H1 (cell line): ENCODE results near the gene CD84. TPM values are rescaled to one million over a fixed set of nuclear protein-coding genes. Genes with fewer than 3 reads are reported as not detected.

ENCODE experiments used
- CTCF ChIA-PET: fragments of 300-600 bp; sonication (Branson Sonifier 250); formaldehyde crosslinking; loops from one replicate; lab custom pipeline; 2021; ENCODE audit not compliant: partially characterized antibody; lab: Charles Lee
- POLR2A ChIA-PET: fragments of 300-600 bp; sonication (Branson Sonifier 250); formaldehyde crosslinking; loops from one replicate; lab custom pipeline; 2021; ENCODE audit warnings: inconsistent platforms; ENCODE audit not compliant: partially characterized antibody; lab: Charles Lee
- DNase-seq, 2 experiments: peaks; one replicate each; pipeline versions ENCODE4 v3.0.0 to v3.0.0-alpha.2; 2010 to 2022; ENCODE audit warnings: low spot score in 2 of 2, low read depth in 1 of 2, mixed read lengths in 1 of 2
- FAIRE-seq: peaks from 2 replicates; lab custom pipeline; 2011; peaks lifted over from hg19 to GRCh38; lab: Jason Lieb, UNC
- H2AFZ ChIP-seq: 2 replicates; pipeline ENCODE4 v1.8.1; 2012; ENCODE audit warnings: low read length, inconsistent platforms
- H2AK5ac ChIP-seq: 2 replicates; pipeline ENCODE4 v1.6.1; 2013; ENCODE audit warnings: low read depth, low read length
- H2BK120ac ChIP-seq: replicated peaks from 2 replicates; pipeline ENCODE3; 2013; ENCODE audit warnings: low read depth, low read length, inconsistent platforms
- H2BK12ac ChIP-seq: 2 replicates; pipeline ENCODE4 v1.6.1; 2013; ENCODE audit warnings: low read depth, low read length
- H2BK15ac ChIP-seq: 2 replicates; pipeline ENCODE4 v1.6.1; 2013; ENCODE audit warnings: low read length
- H2BK20ac ChIP-seq: 2 replicates; pipeline ENCODE4 v1.6.1; 2013; ENCODE audit warnings: low read length
- H2BK5ac ChIP-seq: 2 replicates; pipeline ENCODE4 v1.6.1; 2013; ENCODE audit warnings: low read depth, low read length
- H3K14ac ChIP-seq: 2 replicates; pipeline ENCODE4 v1.6.1; 2013; ENCODE audit warnings: inconsistent platforms; ENCODE audit not compliant: insufficient read length
- H3K18ac ChIP-seq: 2 replicates; pipeline ENCODE4 v1.6.1; 2013; ENCODE audit warnings: low read length; ENCODE audit errors: extremely low read depth
- H3K23ac ChIP-seq: 2 replicates; pipeline ENCODE4 v1.6.1; 2013; ENCODE audit warnings: inconsistent platforms; ENCODE audit not compliant: insufficient read length
- H3K23me2 ChIP-seq: 2 replicates; pipeline ENCODE4 v1.6.1; 2013; ENCODE audit warnings: low read depth, low read length
- H3K27ac ChIP-seq: 2 replicates; pipeline ENCODE4 v1.6.1; 2011; ENCODE audit warnings: low read depth, low read length, inconsistent platforms
- H3K27me3 ChIP-seq, 4 experiments: replicated peaks in 1 of 4; 1 replicate in 1 of 4; 2 replicates in 3 of 4; pipeline versions ENCODE4 v1.6.1 to v1.8.1; 2011 to 2013; ENCODE audit warnings: low read length in 3 of 4, mild to moderate bottlenecking in 3 of 4, inconsistent platforms in 2 of 4, mixed read lengths in 2 of 4, moderate library complexity in 1 of 4; ENCODE audit not compliant: control insufficient read depth in 3 of 4, insufficient read depth in 3 of 4; ENCODE audit errors: extremely low read depth in 1 of 4
- H3K36me3 ChIP-seq, 4 experiments: 2 replicates each; pipeline versions ENCODE4 v1.6.1 to v1.8.1; 2011 to 2013; ENCODE audit warnings: mild to moderate bottlenecking in 4 of 4, low read length in 3 of 4, moderate library complexity in 2 of 4, control low read depth in 1 of 4, inconsistent platforms in 1 of 4; ENCODE audit not compliant: insufficient read depth in 4 of 4, control insufficient read depth in 2 of 4
- H3K4ac ChIP-seq: replicated peaks from 2 replicates; pipeline ENCODE3; 2013; ENCODE audit warnings: low read length, low read depth, mixed read lengths, inconsistent platforms; ENCODE audit not compliant: insufficient read length
- H3K4me1 ChIP-seq, 4 experiments: replicated peaks in 1 of 4; 1 replicate in 1 of 4; 2 replicates in 3 of 4; pipeline versions ENCODE4 v1.6.1 to v1.8.1; 2011 to 2013; ENCODE audit warnings: low read length in 3 of 4, inconsistent platforms in 2 of 4, mixed read lengths in 1 of 4; ENCODE audit not compliant: insufficient read depth in 4 of 4, control insufficient read depth in 3 of 4
- H3K4me2 ChIP-seq, 2 experiments: 2 replicates each; pipeline versions ENCODE4 v1.6.1 to v1.8.1; 2011 to 2013; ENCODE audit warnings: low read depth in 2 of 2, low read length in 2 of 2, control low read depth in 1 of 2, inconsistent platforms in 1 of 2, mild to moderate bottlenecking in 1 of 2; ENCODE audit not compliant: insufficient read depth in 1 of 2
- H3K4me3 ChIP-seq, 4 experiments: fragments of 200-600, 300-600 bp in 1 of 4; sonication (generic), shearing (Covaris generic), sonication (Bioruptor Twin) in 1 of 4; 2 replicates each; pipeline versions ENCODE4 v1.5.1 to v1.8.1; 2011 to 2016; ENCODE audit warnings: low read length in 4 of 4, low read depth in 3 of 4, control low read depth in 2 of 4, inconsistent platforms in 2 of 4, mild to moderate bottlenecking in 2 of 4, mixed read lengths in 1 of 4, moderate library complexity in 1 of 4; ENCODE audit not compliant: insufficient read depth in 2 of 4; ENCODE audit errors: extremely low read depth in 1 of 4
- H3K56ac ChIP-seq: replicated peaks from 2 replicates; pipeline ENCODE3; 2013; ENCODE audit warnings: low read depth, mild to moderate bottlenecking, mixed read lengths, low read length, inconsistent platforms; ENCODE audit not compliant: insufficient read length
- H3K79me1 ChIP-seq: 2 replicates; pipeline ENCODE4 v1.6.1; 2013; ENCODE audit warnings: low read depth, low read length, control low read depth
- H3K79me2 ChIP-seq, 2 experiments: 2 replicates each; pipeline versions ENCODE4 v1.6.1 to v1.8.1; 2012 to 2013; ENCODE audit warnings: low read length in 2 of 2, mild to moderate bottlenecking in 2 of 2, inconsistent platforms in 1 of 2; ENCODE audit not compliant: insufficient read depth in 2 of 2, control insufficient read depth in 1 of 2
- H3K9ac ChIP-seq, 4 experiments: replicated peaks in 1 of 4; 1 replicate in 1 of 4; 2 replicates in 3 of 4; pipeline versions ENCODE4 v1.6.1 to v1.8.1; 2011 to 2013; ENCODE audit warnings: low read depth in 3 of 4, low read length in 3 of 4, control low read depth in 2 of 4, mild to moderate bottlenecking in 2 of 4, moderate library complexity in 2 of 4, inconsistent platforms in 1 of 4; ENCODE audit errors: extremely low read depth in 1 of 4
- H3K9me3 ChIP-seq, 2 experiments: 2 replicates each; pipeline versions ENCODE4 v1.6.1 to v1.8.1; 2012 to 2013; ENCODE audit warnings: mild to moderate bottlenecking in 2 of 2, moderate library complexity in 2 of 2, control low read depth in 1 of 2, inconsistent platforms in 1 of 2, low read depth in 1 of 2, low read length in 1 of 2, mixed read lengths in 1 of 2; ENCODE audit not compliant: insufficient read depth in 2 of 2
- H4K20me1 ChIP-seq, 2 experiments: replicated peaks in 1 of 2; 2 replicates each; pipeline versions ENCODE3 to v1.8.1; 2011 to 2013; ENCODE audit warnings: inconsistent platforms in 2 of 2, low read length in 2 of 2, mild to moderate bottlenecking in 1 of 2; ENCODE audit not compliant: insufficient read depth in 2 of 2, control insufficient read depth in 1 of 2
- H4K5ac ChIP-seq: 2 replicates; pipeline ENCODE4 v1.6.1; 2013; ENCODE audit warnings: low read length, low read depth, mixed read lengths, inconsistent platforms; ENCODE audit not compliant: insufficient read length
- H4K8ac ChIP-seq: 2 replicates; pipeline ENCODE4 v1.8.0; 2013; ENCODE audit warnings: mild to moderate bottlenecking, moderate library complexity, low read length, inconsistent platforms; ENCODE audit not compliant: insufficient read depth; ENCODE audit errors: extremely low read depth
- H4K91ac ChIP-seq: replicated peaks from 2 replicates; pipeline ENCODE3; 2013; ENCODE audit warnings: low read length, mixed read lengths, inconsistent platforms; ENCODE audit not compliant: insufficient read length
- GABPA ChIP-seq: IDR thresholded peaks from 2 replicates; pipeline ENCODE4 v1.6.1; 2011; ENCODE audit warnings: mild to moderate bottlenecking, low read length, moderate library complexity, borderline replicate concordance; ENCODE audit not compliant: insufficient read depth
- KDM1A ChIP-seq: fragments of 200-600, 300-600 bp; sonication (generic); IDR thresholded peaks from 2 replicates; pipeline ENCODE4 v1.7.1; 2016; ENCODE audit warnings: mild to moderate bottlenecking, low read length, borderline replicate concordance
- WGBS, 2 experiments: shearing (Covaris generic) in 1 of 2; methylation state at CpG; one replicate each; pipeline versions ENCODE4 v1.1.6 to v1.1.7; 2013 to 2015; ENCODE audit warnings: low lambda C conversion rate in 2 of 2, mixed read lengths in 2 of 2, inconsistent platforms in 1 of 2, low coverage in 1 of 2, missing lambda C conversion rate in 1 of 2; ENCODE audit not compliant: insufficient replicate concordance in 2 of 2, insufficient coverage in 1 of 2, insufficient read length in 1 of 2; ENCODE audit errors: extremely low coverage in 1 of 2, missing lambda C conversion rate in 1 of 2; 5-methylcytosine and 5-hydroxymethylcytosine counted together
- polyA plus RNA-seq, 7 experiments: library from polyadenylated mRNA; depleted of rRNA in 3 of 7; stranded (reverse) in 5 of 7; unstranded in 2 of 7; fragments of >200 nt in 5 of 7; fragments of 200-250 nt in 2 of 7; gene quantifications; 1 replicate in 5 of 7; 2 replicates in 1 of 7; 4 replicates in 1 of 7; pipeline versions ENCODE4 v1.2.1 to v1.2.3, GENCODE V29; 2011 to 2013; ENCODE audit warnings: missing spikeins in 2 of 7, mixed read lengths in 2 of 7
- total RNA-seq: library from RNA; stranded (reverse); fragmentation: NEBNext Ultra II Directional; extraction: Animal tissue kit (Norgen Biotek cat#: 25700); gene quantifications from 2 replicates; pipeline ENCODE4 v1.2.1, GENCODE V29; 2021
- TF ChIP-seq, protein P1 (sequence below), 3 experiments: IDR thresholded peaks; 1 replicate in 2 of 3; 2 replicates in 1 of 3; pipeline versions ENCODE4 v1.5.1 to v1.6.1; 2011; ENCODE audit warnings: low read length in 3 of 3, mild to moderate bottlenecking in 3 of 3, inconsistent platforms in 2 of 3, low read depth in 1 of 3, moderate library complexity in 1 of 3; ENCODE audit not compliant: insufficient read depth in 1 of 3; ENCODE audit errors: control extremely low read depth in 1 of 3

Gene CD84
- total and polyA plus RNA-seq, 2 of the 8 experiments (the other 6 are each of a cell fraction or from before 2014, with no cell fraction given), result not detected

DNA sequence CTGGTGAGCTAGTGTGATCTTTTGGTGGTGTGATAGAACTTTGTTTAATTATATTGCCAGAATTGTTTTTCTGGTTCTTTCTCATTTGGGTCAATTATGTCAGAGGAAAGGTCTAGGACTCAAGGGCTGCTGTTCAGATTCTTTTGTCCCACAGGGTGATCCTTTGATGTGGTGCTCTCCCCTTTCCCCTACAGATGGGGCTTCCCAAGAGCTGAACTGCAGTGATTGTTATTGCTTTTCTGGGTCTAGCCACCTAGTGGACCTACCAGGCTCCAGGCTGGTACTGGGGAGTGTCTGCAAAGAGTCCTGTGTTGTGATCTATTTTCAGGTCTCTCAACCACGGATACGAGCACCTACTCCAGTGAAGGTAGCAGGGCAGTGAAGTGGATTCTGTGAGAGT lies 25.9 kb upstream of the CD84 start:
- H3K27ac ChIP-seq, result no peak overlapping the region
- H3K79me2 ChIP-seq, result no peaks in the 10 kb centered on the region
- H3K4me3 ChIP-seq, result no peak overlapping the region
- no peak for FAIRE-seq
- H3K23ac ChIP-seq, result no peak overlapping the region
- no peak overlapping the region for H3K4ac ChIP-seq
- no peak overlapping the region for H3K4me2 ChIP-seq
- TF ChIP-seq GABPA (no peak), KDM1A (no peak)
- TF ChIP-seq, protein P1, sequence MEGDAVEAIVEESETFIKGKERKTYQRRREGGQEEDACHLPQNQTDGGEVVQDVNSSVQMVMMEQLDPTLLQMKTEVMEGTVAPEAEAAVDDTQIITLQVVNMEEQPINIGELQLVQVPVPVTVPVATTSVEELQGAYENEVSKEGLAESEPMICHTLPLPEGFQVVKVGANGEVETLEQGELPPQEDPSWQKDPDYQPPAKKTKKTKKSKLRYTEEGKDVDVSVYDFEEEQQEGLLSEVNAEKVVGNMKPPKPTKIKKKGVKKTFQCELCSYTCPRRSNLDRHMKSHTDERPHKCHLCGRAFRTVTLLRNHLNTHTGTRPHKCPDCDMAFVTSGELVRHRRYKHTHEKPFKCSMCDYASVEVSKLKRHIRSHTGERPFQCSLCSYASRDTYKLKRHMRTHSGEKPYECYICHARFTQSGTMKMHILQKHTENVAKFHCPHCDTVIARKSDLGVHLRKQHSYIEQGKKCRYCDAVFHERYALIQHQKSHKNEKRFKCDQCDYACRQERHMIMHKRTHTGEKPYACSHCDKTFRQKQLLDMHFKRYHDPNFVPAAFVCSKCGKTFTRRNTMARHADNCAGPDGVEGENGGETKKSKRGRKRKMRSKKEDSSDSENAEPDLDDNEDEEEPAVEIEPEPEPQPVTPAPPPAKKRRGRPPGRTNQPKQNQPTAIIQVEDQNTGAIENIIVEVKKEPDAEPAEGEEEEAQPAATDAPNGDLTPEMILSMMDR (IDR thresholded peaks at IDR 0.05; ENCODE audit: control extremely low read depth in 1 of 3, insufficient read depth in 1 of 3, low read depth in 1 of 3, low read length in 3 of 3), result peak in 1 of 3 experiments; percentile 6; a peak in 1 of 4 replicates
- no peaks in the 10 kb centered on the region for H3K27me3 ChIP-seq
- WGBS, 2 experiments, result 97% methylated on average over 2 of the region's 2 CpGs; no CpG with 5 or more reads in 1 of the 2 experiments
- H3K23me2 ChIP-seq, result no peaks in the 10 kb centered on the region
- no peak overlapping the region for H2BK15ac ChIP-seq
- H4K91ac ChIP-seq, result no peak overlapping the region
- no peak overlapping the region for H2BK12ac ChIP-seq
- no peak overlapping the region for H4K8ac ChIP-seq
- DNase-seq, result no peak
- no peak overlapping the region for H2BK5ac ChIP-seq
- H4K5ac ChIP-seq, result no peak overlapping the region
- H3K9me3 ChIP-seq, result peaks cover 0 to 8% of the 10 kb centered on the region in 2 experiments; a peak in 1 of 4 replicates
- CTCF ChIA-PET, result interaction anchor here (0.9 to 9.5 kb wide), 24 partner anchors 8 to 559 kb away, joined by 3 to 88 read pairs (median 4); no protein-coding TSS in a partner anchor
- H2BK20ac ChIP-seq, result no peak overlapping the region
- H3K56ac ChIP-seq, result no peak overlapping the region
- no peak overlapping the region for H3K18ac ChIP-seq
- no peak overlapping the region for H3K9ac ChIP-seq
- H3K36me3 ChIP-seq, result no peaks in the 10 kb centered on the region; a peak in 1 of 8 replicates
- no peak overlapping the region for H2AFZ ChIP-seq
- H3K79me1 ChIP-seq, result no peaks in the 10 kb centered on the region
- H2BK120ac ChIP-seq, result no peak overlapping the region
- H4K20me1 ChIP-seq, result no peaks in the 10 kb centered on the region
- H2AK5ac ChIP-seq, result no peak overlapping the region
- POLR2A ChIA-PET, result no interaction called here
- no peak overlapping the region for H3K14ac ChIP-seq
- no peaks in the 10 kb centered on the region for H3K4me1 ChIP-seq
